Measurements from ENCODE around the gene METRN.
"Not testable (repeated sequence)": the region's sequence is repeated elsewhere in the genome, so short reads cannot be mapped to it uniquely, and the experiment has no call there.

Gene METRN

DNA sequence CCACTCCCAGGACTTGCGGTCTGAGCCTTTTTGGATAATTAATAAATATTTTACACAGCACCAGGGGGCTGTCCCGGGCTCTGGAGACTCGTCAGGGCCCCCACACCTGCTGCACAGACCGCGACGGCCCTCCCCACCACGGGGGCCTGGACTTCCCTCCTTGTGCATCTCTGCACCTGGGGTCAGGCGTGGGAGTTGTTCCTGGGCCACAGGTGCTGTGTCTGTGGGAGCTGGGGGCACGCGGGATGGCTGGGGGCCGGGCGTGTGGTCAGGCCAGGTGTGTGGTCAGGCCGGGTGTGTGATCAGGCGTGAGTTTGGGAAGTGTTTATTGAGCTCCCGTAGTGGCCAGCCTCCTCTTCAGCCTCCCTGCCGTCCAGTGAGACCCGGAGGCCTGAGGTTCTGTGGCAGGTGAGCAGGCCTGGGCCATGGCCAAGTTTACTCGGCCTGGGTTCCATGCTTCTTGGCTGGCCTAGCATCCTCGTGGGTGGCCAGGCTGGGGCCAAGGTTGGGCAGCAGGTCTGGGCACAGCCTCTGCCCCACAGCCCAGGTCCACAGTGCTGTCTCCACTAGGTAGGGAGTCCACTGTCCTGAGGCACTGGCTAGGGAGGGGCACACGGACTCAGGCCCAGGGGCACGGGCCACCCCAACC is 36.6 kb upstream of the METRN start:
- DNase-seq: no peak

- no peak for DNase-seq
Measured at GRCh38 chr16:678858-679813, 35.8 kb upstream of the METRN start.

DNA sequence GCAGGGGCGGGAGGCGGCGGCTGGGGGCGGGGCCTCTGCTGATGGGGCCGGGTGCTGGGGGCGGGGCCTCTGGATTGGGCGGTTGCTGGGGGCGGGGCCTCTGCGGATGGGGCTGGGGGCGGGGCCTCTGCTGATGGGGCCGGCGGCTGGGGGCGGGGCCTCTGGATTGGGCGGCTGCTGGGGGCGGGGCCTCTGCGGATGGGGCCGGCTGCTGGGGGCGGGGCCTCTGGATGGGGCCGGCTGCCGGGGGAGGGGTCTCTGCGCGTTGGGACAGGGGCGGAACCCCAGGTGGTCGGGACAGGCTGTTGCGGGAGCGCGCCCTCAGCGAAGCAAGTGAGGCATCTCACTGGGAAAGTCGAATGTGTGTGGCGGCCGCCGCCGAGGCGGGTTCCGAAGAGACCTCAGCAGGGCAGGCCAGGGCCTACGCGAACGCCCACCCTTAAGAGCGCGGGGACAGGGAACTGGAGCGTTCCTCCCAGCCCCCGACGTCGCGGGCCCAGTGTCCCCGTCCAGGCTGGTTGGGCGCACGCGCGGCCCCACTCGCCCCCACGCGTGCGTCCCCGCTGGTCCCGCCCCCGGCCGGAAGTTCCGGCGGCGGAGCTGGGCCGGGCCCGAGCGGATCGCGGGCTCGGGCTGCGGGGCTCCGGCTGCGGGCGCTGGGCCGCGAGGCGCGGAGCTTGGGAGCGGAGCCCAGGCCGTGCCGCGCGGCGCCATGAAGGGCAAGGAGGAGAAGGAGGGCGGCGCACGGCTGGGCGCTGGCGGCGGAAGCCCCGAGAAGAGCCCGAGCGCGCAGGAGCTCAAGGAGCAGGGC is 34.9 kb upstream of the METRN start, which contains the start of gene STUB1:
Gene STUB1 (plus strand): TSS at position 597 of the 811 bp plus-strand sequence. CDS start 116 bp downstream, at position 713.
- no peak for DNase-seq

GRCh38 chr16:680625-680945 is 34.3 kb upstream of the METRN start:
- no peak for DNase-seq

DNA sequence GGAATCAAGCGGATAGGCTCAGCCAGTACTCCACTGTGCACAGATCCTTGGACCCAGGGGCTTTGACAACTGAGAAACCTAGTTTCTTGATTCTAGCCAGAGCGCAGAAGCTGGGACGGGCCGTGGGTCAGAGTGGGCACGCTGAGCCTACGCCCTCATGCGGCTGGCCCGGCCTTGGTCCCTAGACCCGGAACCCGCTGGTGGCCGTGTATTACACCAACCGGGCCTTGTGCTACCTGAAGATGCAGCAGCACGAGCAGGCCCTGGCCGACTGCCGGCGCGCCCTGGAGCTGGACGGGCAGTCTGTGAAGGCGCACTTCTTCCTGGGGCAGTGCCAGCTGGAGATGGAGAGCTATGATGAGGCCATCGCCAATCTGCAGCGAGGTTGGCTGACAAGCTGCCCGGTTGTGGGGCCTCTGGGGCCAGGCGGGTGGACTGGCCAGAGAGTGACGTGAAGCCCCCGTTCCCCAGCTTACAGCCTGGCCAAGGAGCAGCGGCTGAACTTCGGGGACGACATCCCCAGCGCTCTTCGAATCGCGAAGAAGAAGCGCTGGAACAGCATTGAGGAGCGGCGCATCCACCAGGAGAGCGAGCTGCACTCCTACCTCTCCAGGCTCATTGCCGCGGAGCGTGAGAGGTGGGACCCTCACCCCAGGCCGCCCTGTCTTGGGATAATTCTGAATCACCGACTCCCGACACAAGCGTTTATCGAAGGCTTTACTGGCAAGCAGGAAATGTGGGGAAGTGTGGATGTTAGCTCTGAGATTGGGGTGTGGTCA is 33.8 kb upstream of the METRN start:
- DNase-seq: no peak

DNA sequence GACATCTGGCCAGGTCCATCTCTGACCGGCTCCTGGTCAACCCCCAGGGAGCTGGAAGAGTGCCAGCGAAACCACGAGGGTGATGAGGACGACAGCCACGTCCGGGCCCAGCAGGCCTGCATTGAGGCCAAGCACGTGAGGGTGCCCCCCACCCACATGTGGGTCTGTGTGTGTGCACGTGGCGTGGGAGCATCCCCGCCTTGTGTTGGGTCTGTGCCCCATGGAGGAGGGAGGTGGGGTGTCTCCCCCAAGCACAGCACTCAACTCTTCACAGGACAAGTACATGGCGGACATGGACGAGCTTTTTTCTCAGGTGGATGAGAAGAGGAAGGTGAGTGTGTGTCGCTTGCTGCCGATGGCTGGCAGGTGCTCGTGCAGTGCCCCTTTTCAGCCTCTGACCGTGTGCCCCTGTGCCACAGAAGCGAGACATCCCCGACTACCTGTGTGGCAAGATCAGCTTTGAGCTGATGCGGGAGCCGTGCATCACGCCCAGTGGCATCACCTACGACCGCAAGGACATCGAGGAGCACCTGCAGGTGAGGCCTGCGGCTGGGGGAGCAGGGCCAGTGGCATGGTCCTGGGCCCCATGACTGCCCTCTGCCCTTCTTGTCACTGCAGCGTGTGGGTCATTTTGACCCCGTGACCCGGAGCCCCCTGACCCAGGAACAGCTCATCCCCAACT is 33.0 kb upstream of the METRN start:
- DNase-seq: no peak

DNA sequence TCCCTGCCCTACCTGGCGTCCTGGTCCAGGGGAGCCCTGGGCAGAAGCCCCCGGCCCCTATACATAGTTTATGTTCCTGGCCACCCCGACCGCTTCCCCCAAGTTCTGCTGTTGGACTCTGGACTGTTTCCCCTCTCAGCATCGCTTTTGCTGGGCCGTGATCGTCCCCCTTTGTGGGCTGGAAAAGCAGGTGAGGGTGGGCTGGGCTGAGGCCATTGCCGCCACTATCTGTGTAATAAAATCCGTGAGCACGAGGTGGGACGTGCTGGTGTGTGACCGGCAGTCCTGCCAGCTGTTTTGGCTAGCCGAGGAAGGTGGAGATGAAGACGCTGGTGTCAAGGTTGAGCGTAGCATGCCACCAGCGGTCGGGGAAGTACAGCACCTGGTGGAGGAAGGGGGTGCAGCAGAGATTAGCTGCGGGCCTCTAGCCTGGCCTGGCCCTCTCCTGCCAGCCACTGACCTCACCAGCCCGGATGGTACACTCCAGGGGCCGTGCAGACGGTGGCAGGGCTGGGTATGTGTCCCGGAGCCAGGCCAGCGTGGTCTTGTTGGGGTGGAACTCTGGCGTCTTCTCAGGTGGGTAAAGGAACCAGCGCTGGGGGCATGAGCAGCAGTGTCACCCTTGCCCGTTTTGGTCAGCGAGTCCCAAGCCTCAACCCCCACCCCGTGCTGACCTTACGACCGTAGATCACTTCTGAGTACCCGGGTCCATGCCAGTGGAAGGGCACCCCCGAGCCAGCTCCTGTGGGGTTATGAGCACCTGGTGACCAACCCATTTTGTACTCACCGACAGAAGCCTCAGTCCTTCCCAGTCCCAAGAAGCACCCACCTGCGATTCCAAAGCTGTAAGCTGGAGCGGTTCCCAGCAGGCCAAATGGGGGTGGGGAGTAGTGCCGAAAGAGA is 32.2 kb upstream of the METRN start:
- DNase-seq: no peak

DNA sequence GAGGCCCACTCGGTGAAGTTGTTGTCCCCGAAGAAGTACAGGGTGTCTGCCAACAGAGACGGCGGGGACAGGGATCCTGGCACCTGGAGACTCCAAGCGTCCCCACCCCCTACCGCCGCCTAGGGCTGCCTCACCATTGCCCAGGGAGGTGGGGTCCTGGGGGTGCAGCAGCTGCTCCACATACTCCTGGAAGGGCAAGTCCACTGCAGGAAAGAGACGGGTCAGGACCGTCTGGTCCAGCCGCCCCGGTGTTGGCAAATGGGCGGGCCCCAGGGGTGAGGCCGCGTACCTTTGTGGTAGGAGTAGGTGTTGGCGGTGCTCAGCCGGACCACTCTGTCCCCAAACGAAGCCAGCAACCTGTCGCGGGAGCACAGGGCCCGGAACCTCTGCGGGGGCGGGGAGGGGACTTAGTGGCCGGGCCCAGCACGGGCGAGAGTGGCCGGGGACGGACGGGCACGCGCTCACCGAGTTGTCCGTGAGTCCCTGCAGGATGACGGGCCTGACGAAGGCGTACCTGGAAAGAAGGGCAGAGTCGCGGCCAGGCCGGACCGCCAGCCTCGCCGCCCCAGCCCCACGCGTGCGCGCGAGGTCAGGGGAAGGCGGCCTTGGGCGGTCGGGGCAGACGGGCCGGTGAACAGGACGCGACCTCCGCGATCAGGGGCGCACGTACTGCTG is 31.4 kb upstream of the METRN start:
- no peak for DNase-seq

DNA sequence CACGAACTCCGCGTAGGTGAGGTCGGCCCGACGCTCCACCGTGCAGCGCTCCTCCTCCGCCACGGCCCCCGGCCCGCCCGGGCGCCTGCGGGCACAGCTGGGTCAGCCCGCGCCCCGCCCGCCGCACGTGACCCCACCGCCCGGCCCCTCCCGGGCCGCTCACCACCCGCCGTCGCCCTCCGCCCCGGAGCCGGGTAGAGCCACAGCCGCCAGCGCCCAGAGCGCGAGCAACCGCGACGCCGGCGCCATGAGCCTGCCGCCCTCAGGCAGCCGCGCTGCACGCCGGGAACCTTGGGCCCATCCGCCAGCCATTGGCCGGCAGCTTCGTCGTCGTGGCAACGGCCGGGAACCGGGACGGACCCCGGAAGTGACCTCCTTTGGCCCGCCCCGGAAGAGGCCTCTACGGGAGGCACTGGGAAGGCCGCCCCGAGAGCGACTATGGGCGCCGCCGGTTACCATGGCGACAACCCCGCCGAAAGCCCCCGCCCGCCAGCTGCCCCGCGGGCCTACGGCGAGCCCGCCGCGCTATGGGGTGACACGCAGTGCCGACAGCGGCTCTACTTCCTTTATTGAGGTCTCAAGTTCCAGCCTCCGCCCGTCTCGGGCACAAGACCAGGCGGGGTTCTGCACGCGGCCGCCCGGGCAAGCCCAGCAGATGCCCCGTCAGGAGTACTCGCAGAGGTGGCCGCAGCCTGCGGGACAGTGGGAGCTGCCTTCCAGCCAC is 30.7 kb upstream of the METRN start, which contains the start of gene JMJD8:
Gene JMJD8 (minus strand): TSS at position 264 of the 724 bp plus-strand sequence. CDS start 15 bp downstream, at position 249.
- peak; percentile 86 for DNase-seq

GRCh38 chr16:684961-685696 is 29.8 kb upstream of the METRN start:
- DNase-seq: peak; percentile 52

GRCh38 chr16:685967-686366 is 29.0 kb upstream of the METRN start:
- no peak for DNase-seq

GRCh38 chr16:686459-687260 is 28.3 kb upstream of the METRN start:
- no peak for DNase-seq

GRCh38 chr16:687499-687898 is 27.4 kb upstream of the METRN start:
- no peak for DNase-seq

DNA sequence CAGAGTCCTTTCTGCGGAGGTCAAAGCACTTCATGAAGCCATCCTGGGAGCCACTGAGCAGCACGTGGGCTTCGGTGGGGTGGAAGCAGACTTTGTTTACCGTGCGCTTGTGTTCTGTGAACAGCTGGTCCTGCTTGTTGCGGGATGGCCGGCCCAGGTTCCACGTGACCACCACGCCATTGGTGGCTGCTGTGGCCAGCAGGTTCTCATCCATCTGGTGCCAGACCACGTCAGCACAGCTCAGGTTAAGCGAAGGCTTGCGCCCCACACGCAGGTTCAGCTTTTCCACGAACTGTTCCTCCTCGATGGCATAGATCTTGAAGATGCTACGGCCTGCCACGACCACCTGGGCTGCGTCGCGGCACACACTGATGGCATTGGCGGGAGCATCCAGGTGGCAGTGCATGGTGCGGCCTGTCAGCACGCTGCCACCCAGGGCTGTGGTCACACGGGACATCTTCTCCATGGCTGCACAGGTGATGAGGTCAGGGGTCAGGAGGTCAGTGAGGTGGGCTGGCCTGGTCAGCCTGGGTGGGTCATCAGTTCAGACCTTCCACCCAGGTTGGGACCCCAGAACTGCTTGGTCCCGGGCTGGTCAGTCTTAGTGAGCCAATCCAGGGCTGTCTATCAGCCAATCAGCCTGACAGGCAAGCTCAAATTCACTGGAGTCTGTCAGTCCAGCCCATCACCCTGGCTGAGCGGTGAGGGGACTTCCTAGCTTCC is 25.6 kb upstream of the METRN start:
- no peak for DNase-seq

GRCh38 chr16:691242-691641 is 23.7 kb upstream of the METRN start:
- not testable (repeated sequence) for DNase-seq

DNA sequence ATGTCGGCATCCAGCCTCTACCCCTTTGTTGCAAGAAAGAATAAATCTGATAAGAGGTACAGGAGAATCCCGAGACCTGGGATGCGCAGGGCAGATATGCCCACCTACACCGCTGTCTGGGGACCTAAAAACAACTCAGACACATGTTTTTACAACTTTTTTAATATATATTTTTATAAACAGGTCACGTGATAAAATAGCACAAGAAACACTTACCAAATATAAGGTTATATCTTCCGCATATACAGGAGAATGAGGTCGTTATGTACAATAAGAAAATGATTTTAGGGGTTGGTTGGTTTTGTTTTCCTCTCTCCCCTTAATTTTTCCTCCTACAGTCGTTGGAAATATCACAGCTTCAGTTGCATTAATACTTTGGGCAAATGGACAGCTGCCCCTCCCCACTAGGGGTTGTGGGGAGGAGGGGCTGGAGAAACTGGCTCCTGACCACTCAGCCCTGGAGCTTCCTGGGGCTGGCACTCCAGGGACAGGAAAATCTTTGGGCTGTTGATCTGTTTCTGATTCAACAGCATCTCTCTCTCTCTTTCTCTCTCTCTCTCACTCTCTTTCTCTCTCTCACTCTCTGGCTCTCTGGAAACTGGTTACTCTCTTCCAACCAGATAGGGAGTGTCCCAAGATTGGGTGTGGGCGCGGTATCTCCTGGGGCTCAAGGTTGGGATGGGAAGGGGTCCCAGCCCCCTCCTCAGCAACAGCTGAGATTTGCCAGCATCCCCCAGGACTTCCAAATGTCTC is 22.4 kb upstream of the METRN start:
- no peak for DNase-seq

Measured in DMS79 treated with DMSO at 0.1 percent for 48 hours (cell line).